Measurements from ENCODE around the gene KCNN3.

Gene KCNN3

GRCh38 chr1:154833841-154834240 is 36.2 kb downstream of the KCNN3 start:
- no peak for TF ChIP-seq CTCF (IDR thresholded peaks at IDR 0.05; ENCODE audit: low read depth, low read length, missing control alignments)
- in situ Hi-C loops (cut with HindIII; ENCODE audit: low sequenced_read_pairs): no loop called here
- DNase-seq (ENCODE audit: low read depth): no peak
- no peak overlapping the region for H3K4me3 ChIP-seq (ENCODE audit: low read depth, low read length)

GRCh38 chr1:154833209-154833608 is 36.9 kb downstream of the KCNN3 start:
- DNase-seq (ENCODE audit: low read depth): no peak
- no peak overlapping the region for H3K4me3 ChIP-seq (ENCODE audit: low read depth, low read length)
- in situ Hi-C loops (cut with HindIII; ENCODE audit: low sequenced_read_pairs): no loop called here
- TF ChIP-seq CTCF (IDR thresholded peaks at IDR 0.05; ENCODE audit: low read depth, low read length, missing control alignments): no peak

- in situ Hi-C loops (cut with HindIII; ENCODE audit: low sequenced_read_pairs): no loop called here
- no peak overlapping the region for H3K4me3 ChIP-seq (ENCODE audit: low read depth, low read length)
- DNase-seq (ENCODE audit: low read depth): no peak
- no peak for TF ChIP-seq CTCF (IDR thresholded peaks at IDR 0.05; ENCODE audit: low read depth, low read length, missing control alignments)
Observed at GRCh38 chr1:154832384-154832783, 37.7 kb downstream of the KCNN3 start.

GRCh38 chr1:154831462-154831861 is 38.6 kb downstream of the KCNN3 start:
- no peak overlapping the region for H3K4me3 ChIP-seq (ENCODE audit: low read depth, low read length)
- no peak for TF ChIP-seq CTCF (IDR thresholded peaks at IDR 0.05; ENCODE audit: low read depth, low read length, missing control alignments)
- in situ Hi-C loops (cut with HindIII; ENCODE audit: low sequenced_read_pairs): no loop called here
- DNase-seq (ENCODE audit: low read depth): no peak

- TF ChIP-seq CTCF (IDR thresholded peaks at IDR 0.05; ENCODE audit: low read depth, low read length, missing control alignments): no peak
- no peak for DNase-seq (ENCODE audit: low read depth)
- no peak overlapping the region for H3K4me3 ChIP-seq (ENCODE audit: low read depth, low read length)
- in situ Hi-C loops (cut with HindIII; ENCODE audit: low sequenced_read_pairs): no loop called here
Observed at GRCh38 chr1:154829062-154829461, 41.0 kb downstream of the KCNN3 start.

GRCh38 chr1:154824179-154825000 is 45.7 kb downstream of the KCNN3 start:
- no peak overlapping the region for H3K4me3 ChIP-seq (ENCODE audit: low read depth, low read length)
- in situ Hi-C loops (cut with HindIII; ENCODE audit: low sequenced_read_pairs): no loop called here
- DNase-seq (ENCODE audit: low read depth): no peak
- no peak for TF ChIP-seq CTCF (IDR thresholded peaks at IDR 0.05; ENCODE audit: low read depth, low read length, missing control alignments)

All from astrocyte of the cerebellum (primary cell).